Spleen (tissue), 11 donors: ENCODE data around the gene TMCC1. TPM values are rescaled to one million over a fixed set of nuclear protein-coding genes. Genes with fewer than 3 reads are reported as not detected.

Source experiments
- DNase-seq: peaks from one replicate; pipeline ENCODE4 v3.0.0-alpha.2; 2020
- H3K27ac ChIP-seq, 8 donors: fragments of 200-600 bp; sonication (generic) in 7 of 8; 1 replicate in 4 of 8; 2 replicates in 4 of 8; pipeline versions ENCODE4 v1.5.0 to v1.8.0; 2016 to 2021; ENCODE audit warnings: inconsistent platforms in 4 of 8, mild to moderate bottlenecking in 4 of 8, moderate library complexity in 1 of 8
- H3K27me3 ChIP-seq, 7 donors: fragments of 200-600 bp; sonication (generic) in 6 of 7; replicated peaks in 1 of 7; 1 replicate in 4 of 7; 2 replicates in 3 of 7; pipeline versions ENCODE4 v1.5.0 to v1.8.0; 2016 to 2021; ENCODE audit warnings: inconsistent platforms in 3 of 7, mild to moderate bottlenecking in 1 of 7
- H3K36me3 ChIP-seq, 6 donors: fragments of 200-600 bp; sonication (generic) in 5 of 6; 1 replicate in 4 of 6; 2 replicates in 2 of 6; pipeline versions ENCODE4 v1.5.0 to v1.8.0; 2016 to 2021; ENCODE audit warnings: inconsistent platforms in 2 of 6
- H3K4me1 ChIP-seq, 6 donors: fragments of 200-600 bp; sonication (generic) in 5 of 6; 1 replicate in 3 of 6; 2 replicates in 3 of 6; pipeline versions ENCODE4 v1.5.0 to v1.8.0; 2016 to 2021; ENCODE audit warnings: inconsistent platforms in 3 of 6
- H3K4me3 ChIP-seq, 8 donors: fragments of 200-600 bp; sonication (generic) in 7 of 8; 1 replicate in 4 of 8; 2 replicates in 4 of 8; pipeline versions ENCODE4 v1.5.0 to v1.8.0; 2016 to 2021; ENCODE audit warnings: inconsistent platforms in 4 of 8, mild to moderate bottlenecking in 4 of 8, moderate library complexity in 2 of 8
- H3K9me3 ChIP-seq, 8 donors: fragments of 200-600 bp; sonication (generic) in 7 of 8; 1 replicate in 4 of 8; 2 replicates in 4 of 8; pipeline versions ENCODE4 v1.5.0 to v1.8.0; 2016 to 2021; ENCODE audit warnings: inconsistent platforms in 4 of 8
- CTCF ChIP-seq, 11 experiments: fragments of 200-600 bp in 7 of 11; fragments of 450-650 bp in 4 of 11; sonication (generic) in 4 of 11; IDR thresholded peaks in 8 of 11; conservative IDR thresholded peaks in 3 of 11; 1 replicate in 7 of 11; 2 replicates in 4 of 11; pipeline versions ENCODE4 v1.4.0 to v1.8.0; 2016 to 2021; ENCODE audit warnings: antibody characterized with exemption in 11 of 11, inconsistent platforms in 4 of 11, mild to moderate bottlenecking in 1 of 11
- POLR2A ChIP-seq, 3 donors: fragments of 450-650 bp; IDR thresholded peaks; one replicate each; pipeline ENCODE4 v1.5.1; 2017; ENCODE audit warnings: antibody characterized with exemption in 3 of 3, mild to moderate bottlenecking in 1 of 3
- POLR2AphosphoS5 ChIP-seq, 3 donors: sonication (generic); formaldehyde crosslinking; IDR thresholded peaks; one replicate each; pipeline ENCODE4 v1.5.1; 2017; ENCODE audit warnings: antibody characterized with exemption in 3 of 3
- WGBS, 5 donors: extraction: QIAGEN DNeasy Blood & Tissue Kit in 3 of 5; methylation state at CpG; one replicate each; pipeline versions ENCODE4 v1.1.5 to v1.1.7; 2013 to 2018; 5-methylcytosine and 5-hydroxymethylcytosine counted together
- intact Hi-C: fragments of 100-400 bp; cut with DNase I; formaldehyde crosslinking; loops from one replicate; pipeline ENCODE4 v1.15.0; 2023; ENCODE audit warnings: low total_unique reads
- polyA plus RNA-seq, 3 donors: library from polyadenylated mRNA; stranded (reverse); fragments of 200-250 nt; gene quantifications; one replicate each; pipeline ENCODE4 v1.2.1, GENCODE V29; 2013
- total RNA-seq, 7 donors: library from RNA; depleted of rRNA in 3 of 7; stranded (reverse); fragments of >200 nt in 3 of 7; fragmentation: NEBNext Ultra II Directional in 4 of 7; extraction: Animal tissue kit (Norgen Biotek cat#: 25700) in 4 of 7; gene quantifications; one replicate each; pipeline versions ENCODE4 v1.1.0 to v1.2.1, GENCODE V29; 2016 to 2021
- donor health status: healthy with polysubstance abuse.
- donor health status: DM: no; HTN: no; CAD: no; lungs with moderate emphysema.
- donor health status: DM: no; HTN: no; CAD: no.
- donor health status: Bipolar disorder and iron deficiency.
- donor health status: healthy.
- donor health status: DM: no; HTN: no; CAD: no.
- donor health status: DM: yes; HTN: yes; CAD: no.

The TMCC1 gene
- total and polyA plus RNA-seq, 10 donors: 4.5 to 45.5 (median 32.5) TPM

GRCh38 chr3:129650256-129650872 is 243.1 kb downstream of the TMCC1 start:
- intact Hi-C loops: no loop called here
- Histone ChIP-seq H3K4me3 (no peak overlapping the region), H3K27ac (no peak overlapping the region), H3K4me1 (peaks cover 0 to 25% (median 12%) of the 10 kb centered on the region in 6 donors), H3K36me3 (peaks cover 0 to 39% (median 7%) of the 10 kb centered on the region in 6 donors), H3K27me3 (no peaks in the 10 kb centered on the region), H3K9me3 (no peaks in the 10 kb centered on the region)
- TF ChIP-seq POLR2A (IDR thresholded peaks at IDR 0.05): no peak
- TF ChIP-seq CTCF (IDR thresholded peaks at IDR 0.05 in 8 of 11, conservative IDR thresholded peaks at IDR 0.05 in 3 of 11): peak; percentile 46 to 77 (median 68)
- WGBS, 5 donors: 27 to 36% (median 28%) methylated on average over 7 of the region's 7 CpGs
- no peak for DNase-seq

GRCh38 chr3:129648391-129648790 is 245.1 kb downstream of the TMCC1 start:
- Histone ChIP-seq H3K27me3 (no peaks in the 10 kb centered on the region), H3K27ac (no peak overlapping the region), H3K4me1 (peaks cover 0 to 25% (median 12%) of the 10 kb centered on the region in 6 donors), H3K36me3 (peaks cover 0 to 22% (median 2%) of the 10 kb centered on the region in 6 donors), H3K4me3 (no peak overlapping the region), H3K9me3 (no peaks in the 10 kb centered on the region)
- no peak for TF ChIP-seq POLR2AphosphoS5 (IDR thresholded peaks at IDR 0.05)
- no peak for TF ChIP-seq POLR2A (IDR thresholded peaks at IDR 0.05)
- no peak for TF ChIP-seq CTCF (IDR thresholded peaks at IDR 0.05 in 8 of 11, conservative IDR thresholded peaks at IDR 0.05 in 3 of 11)
- DNase-seq: no peak
- intact Hi-C loops: loop anchor here (5.0 kb wide), 1 partner anchor 179 kb away; no protein-coding TSS in a partner anchor
- WGBS, 5 donors: 85 to 94% (median 90%) methylated on average over 3 of the region's 3 CpGs

- no peak overlapping the region for H3K27ac ChIP-seq
- intact Hi-C loops: loop anchor here (5.0 kb wide), 1 partner anchor 182 kb away; no protein-coding TSS in a partner anchor
Observed at GRCh38 chr3:129645286-129645685, 248.2 kb downstream of the TMCC1 start.

More at GRCh38 chr3:129645286-129645685, 248.2 kb downstream of the TMCC1 start:
- H3K4me3 ChIP-seq: no peak overlapping the region
- no peaks in the 10 kb centered on the region for H3K36me3 ChIP-seq
- no peak for DNase-seq
- H3K4me1 ChIP-seq: peaks cover 0 to 5% (median under 1%) of the 10 kb centered on the region in 6 donors
- 22 to 47% (median 31%) methylated on average over 5 of the region's 5 CpGs for whole genome bisulfite sequencing, 5 donors
- H3K9me3 ChIP-seq: no peaks in the 10 kb centered on the region
- H3K27me3 ChIP-seq: no peaks in the 10 kb centered on the region
- TF ChIP-seq CTCF (IDR thresholded peaks at IDR 0.05 in 8 of 11, conservative IDR thresholded peaks at IDR 0.05 in 3 of 11): no peak
- no peak for TF ChIP-seq POLR2AphosphoS5 (IDR thresholded peaks at IDR 0.05)
- no peak for TF ChIP-seq POLR2A (IDR thresholded peaks at IDR 0.05)
